ENCODE results near the gene PDCD5.

The PDCD5 gene

GRCh38 chr19:32543115-32543900 is 37.7 kb upstream of the PDCD5 start:
- no peak overlapping the region for H3K4me3 ChIP-seq (ENCODE audit: low read depth, low read length)
- TF ChIP-seq, protein P1, sequence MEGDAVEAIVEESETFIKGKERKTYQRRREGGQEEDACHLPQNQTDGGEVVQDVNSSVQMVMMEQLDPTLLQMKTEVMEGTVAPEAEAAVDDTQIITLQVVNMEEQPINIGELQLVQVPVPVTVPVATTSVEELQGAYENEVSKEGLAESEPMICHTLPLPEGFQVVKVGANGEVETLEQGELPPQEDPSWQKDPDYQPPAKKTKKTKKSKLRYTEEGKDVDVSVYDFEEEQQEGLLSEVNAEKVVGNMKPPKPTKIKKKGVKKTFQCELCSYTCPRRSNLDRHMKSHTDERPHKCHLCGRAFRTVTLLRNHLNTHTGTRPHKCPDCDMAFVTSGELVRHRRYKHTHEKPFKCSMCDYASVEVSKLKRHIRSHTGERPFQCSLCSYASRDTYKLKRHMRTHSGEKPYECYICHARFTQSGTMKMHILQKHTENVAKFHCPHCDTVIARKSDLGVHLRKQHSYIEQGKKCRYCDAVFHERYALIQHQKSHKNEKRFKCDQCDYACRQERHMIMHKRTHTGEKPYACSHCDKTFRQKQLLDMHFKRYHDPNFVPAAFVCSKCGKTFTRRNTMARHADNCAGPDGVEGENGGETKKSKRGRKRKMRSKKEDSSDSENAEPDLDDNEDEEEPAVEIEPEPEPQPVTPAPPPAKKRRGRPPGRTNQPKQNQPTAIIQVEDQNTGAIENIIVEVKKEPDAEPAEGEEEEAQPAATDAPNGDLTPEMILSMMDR (IDR thresholded peaks at IDR 0.05; ENCODE audit: borderline replicate concordance, insufficient read depth, low read depth, low read length): no peak

DNA sequence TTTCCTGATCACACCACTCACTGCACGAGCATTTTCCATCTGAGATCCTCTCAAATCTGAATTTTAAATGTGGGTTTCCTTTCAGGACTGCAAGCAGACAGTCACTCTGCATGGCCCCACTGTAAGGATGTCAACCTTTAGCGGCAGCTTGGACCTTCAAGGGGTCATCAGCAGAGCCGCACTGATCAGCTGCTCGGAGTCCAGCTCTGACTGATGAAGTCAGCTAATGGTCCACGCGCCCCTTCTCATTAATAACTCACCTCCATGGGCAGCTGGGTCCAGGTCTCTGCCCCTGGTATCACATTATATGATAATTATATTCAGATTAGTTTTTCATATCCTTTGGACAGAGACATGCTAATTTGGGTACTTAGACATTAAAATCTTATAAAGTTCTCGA is 36.1 kb upstream of the PDCD5 start:
- H3K4me3 ChIP-seq (ENCODE audit: low read depth, low read length): no peak overlapping the region
- TF ChIP-seq, protein P1 (IDR thresholded peaks at IDR 0.05; ENCODE audit: borderline replicate concordance, insufficient read depth, low read depth, low read length): no peak

DNA sequence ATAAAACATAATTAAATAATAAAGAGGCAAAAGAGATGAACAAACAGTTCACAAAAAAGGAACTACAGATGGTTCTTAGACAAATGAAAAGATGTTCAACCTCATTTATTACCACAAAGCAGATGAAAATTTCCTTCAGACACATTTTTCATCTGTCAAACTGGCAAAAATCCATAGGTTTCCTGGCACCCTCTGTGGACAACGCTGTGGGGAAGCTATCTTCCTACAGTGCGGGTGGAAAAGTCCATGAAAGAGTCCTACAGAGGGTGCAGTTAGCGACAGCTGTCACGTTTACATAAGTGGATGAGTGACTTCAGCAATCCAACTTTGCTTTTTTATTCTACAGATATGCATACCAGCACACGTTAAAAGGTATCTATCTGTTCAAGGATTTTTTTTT is 30.3 kb upstream of the PDCD5 start:
- TF ChIP-seq, protein P1 (IDR thresholded peaks at IDR 0.05; ENCODE audit: borderline replicate concordance, insufficient read depth, low read depth, low read length): no peak
- no peak overlapping the region for H3K4me3 ChIP-seq (ENCODE audit: low read depth, low read length)

- TF ChIP-seq, protein P1 (IDR thresholded peaks at IDR 0.05; ENCODE audit: borderline replicate concordance, insufficient read depth, low read depth, low read length): no peak
Measured at GRCh38 chr19:32555786-32556185, 25.2 kb upstream of the PDCD5 start.

DNA sequence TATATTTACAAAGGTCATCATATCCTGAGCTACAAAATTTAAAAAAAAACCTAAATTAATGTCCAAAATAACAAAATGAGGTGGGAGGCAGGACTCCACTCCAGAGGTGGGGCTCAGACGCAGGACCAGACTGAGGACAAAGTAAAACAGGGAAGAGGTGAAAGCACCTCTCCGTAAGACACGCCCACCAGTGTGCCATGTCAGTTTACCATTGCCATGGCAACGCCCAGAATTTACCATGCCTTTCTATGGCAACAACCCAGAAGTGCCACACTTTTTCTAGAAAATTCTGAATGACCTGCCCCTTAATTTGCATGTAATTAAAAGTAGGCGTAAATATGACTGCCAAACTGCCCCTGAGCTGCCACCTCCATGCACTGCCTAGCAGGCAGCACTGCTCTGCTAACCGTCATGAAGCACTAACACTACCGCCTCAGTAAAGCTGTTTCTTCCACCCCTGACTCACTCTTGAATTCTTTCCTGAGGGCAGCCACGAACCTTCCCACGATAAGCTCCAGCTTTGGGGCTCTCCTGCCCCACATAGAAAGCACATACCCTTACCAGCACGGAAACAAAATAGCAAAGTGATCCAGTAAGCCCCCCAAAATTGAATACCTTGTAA is 22.3 kb upstream of the PDCD5 start:
- H3K4me3 ChIP-seq (ENCODE audit: low read depth, low read length): no peak overlapping the region
- TF ChIP-seq, protein P1 (IDR thresholded peaks at IDR 0.05; ENCODE audit: borderline replicate concordance, insufficient read depth, low read depth, low read length): no peak

More at GRCh38 chr19:32555786-32556185, 25.2 kb upstream of the PDCD5 start:
- no peak overlapping the region for H3K4me3 ChIP-seq (ENCODE audit: low read depth, low read length)

DNA sequence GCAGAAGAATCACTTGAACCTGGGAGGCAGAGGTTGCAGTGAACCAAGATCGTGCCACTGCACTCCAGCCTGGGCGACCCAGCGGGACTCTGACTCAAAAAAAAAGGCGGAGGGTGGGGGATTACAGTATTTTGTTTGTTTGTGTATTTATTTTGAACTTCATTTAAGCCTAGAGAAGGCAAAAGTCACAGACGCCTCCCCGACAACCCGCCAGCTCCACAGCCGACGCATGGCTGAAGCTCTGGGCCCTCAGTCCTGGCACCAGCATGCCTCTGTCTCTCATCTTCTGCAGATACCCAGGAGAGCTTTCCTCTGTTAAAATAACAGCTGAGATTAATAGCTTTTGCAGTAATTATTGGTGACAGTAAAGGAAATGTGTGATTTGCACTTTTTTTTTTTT is 17.2 kb upstream of the PDCD5 start:
- TF ChIP-seq, protein P1 (IDR thresholded peaks at IDR 0.05; ENCODE audit: borderline replicate concordance, insufficient read depth, low read depth, low read length): no peak
- H3K4me3 ChIP-seq (ENCODE audit: low read depth, low read length): no peak overlapping the region

All from GM12875 (cell line).